Body of pancreas (tissue), 4 donors: ENCODE data around the gene BFAR.

Experiments used
- CTCF ChIP-seq, 7 experiments: fragments of 450-650 bp in 4 of 7; fragments of 200-600 bp in 3 of 7; sonication (generic) in 3 of 7; IDR thresholded peaks; one replicate each; pipeline ENCODE4 v1.5.1; 2016 to 2019; ENCODE audit warnings: antibody characterized with exemption in 7 of 7
- POLR2A ChIP-seq, 3 donors: fragments of 450-650 bp; IDR thresholded peaks; one replicate each; pipeline ENCODE4 v1.6.1; 2016; ENCODE audit warnings: antibody characterized with exemption in 3 of 3, mild to moderate bottlenecking in 2 of 3

- TF ChIP-seq CTCF (IDR thresholded peaks at IDR 0.05) (no peak), POLR2A (IDR thresholded peaks at IDR 0.05) (no peak)
Observed at GRCh38 chr16:14627078-14627477, 5.7 kb upstream of the BFAR start.
